ENCODE data around the gene SPINT2. TPM values are rescaled to one million over a fixed set of nuclear protein-coding genes. Genes with fewer than 3 reads are reported as not detected.
A peak's percentile ranks its signal among the peaks of the same experiment; 100 is the strongest.
"Not testable (repeated sequence)": the region's sequence is repeated elsewhere in the genome, so short reads cannot be mapped to it uniquely, and the experiment has no call there.

The SPINT2 gene
- total and polyA plus RNA-seq, 12 donors = 3.4 to 29.2 (median 12.3) TPM

GRCh38 chr19:38223617-38224013 lies 40.8 kb upstream of the SPINT2 start:
- H3K9me3 ChIP-seq = no peaks in the 10 kb centered on the region
- H3K4me3 ChIP-seq = peak overlapping the region in 9 of 10 donors; percentile 29 to 55 (median 50)
- DNase-seq = no peak
- H3K4me1 ChIP-seq = peaks cover 0 to 20% (median 16%) of the 10 kb centered on the region in 9 donors
- ATAC-seq = no peak
- H3K27ac ChIP-seq = no peak overlapping the region
- H3K36me3 ChIP-seq = no peaks in the 10 kb centered on the region
- no peak for TF ChIP-seq CTCF (IDR thresholded peaks at IDR 0.05)
- H3K27me3 ChIP-seq = peaks cover 13 to 86% (median 79%) of the 10 kb centered on the region in 7 donors
- intact Hi-C loops (cut with DNase I) = loop anchor here in 5 of 10 donors (5.0 to 10.0 kb wide), 3 partner anchors 79 to 321 kb away; partner anchors contain the start of genes SIPA1L3 (in 2 of the 5) and WDR87 (in 2 of the 5)
- 10 to 11% methylated on average over 13 of the region's 13 CpGs for WGBS, 2 donors

GRCh38 chr19:38224014-38224862 lies 40.1 kb upstream of the SPINT2 start, which contains the start of gene DPF1:
TSS of gene DPF1 (minus strand) at chr19:38224222. CDS start at chr19:38224142, 80 bp downstream.
- DNase-seq (peak; percentile 35 to 50), ATAC-seq (peak; percentile 48 to 84 (median 74))
- no peak for TF ChIP-seq CTCF (IDR thresholded peaks at IDR 0.05)
- no peaks in the 10 kb centered on the region for H3K9me3 ChIP-seq
- H3K4me1 ChIP-seq = peaks cover 3 to 27% (median 22%) of the 10 kb centered on the region in 9 donors
- peaks cover 13 to 86% (median 81%) of the 10 kb centered on the region in 7 donors for H3K27me3 ChIP-seq
- H3K36me3 ChIP-seq = no peaks in the 10 kb centered on the region
- intact Hi-C loops (cut with DNase I) = loop anchor here in 5 of 10 donors (5.0 to 10.0 kb wide), 3 partner anchors 79 to 322 kb away; partner anchors contain the start of genes SIPA1L3 (in 2 of the 5) and WDR87 (in 2 of the 5)
- H3K4me3 ChIP-seq = peak within 1 kb of the TSS in 9 of 10 donors; percentile 29 to 55 (median 50)
- H3K27ac ChIP-seq = no peak within 1 kb of the TSS
- WGBS, 2 donors = 5% methylated on average over 45 to 61 of the region's 61 CpGs

GRCh38 chr19:38224863-38225218 lies 39.5 kb upstream of the SPINT2 start:
- H3K9me3 ChIP-seq, DNase-seq, H3K4me3 ChIP-seq, H3K36me3 ChIP-seq, H3K27ac ChIP-seq, ATAC-seq: not testable (repeated sequence)
- 90 to 93% methylated on average over 6 of the region's 6 CpGs for WGBS, 2 donors
- intact Hi-C loops (cut with DNase I) = loop anchor here in 6 of 10 donors (5.0 to 10.0 kb wide), 3 partner anchors 80 to 323 kb away; partner anchors contain the start of genes SIPA1L3 (in 2 of the 6) and WDR87 (in 2 of the 6)
- peaks cover 13 to 90% (median 84%) of the 10 kb centered on the region in 7 donors for H3K27me3 ChIP-seq
- peaks cover 3 to 27% (median 23%) of the 10 kb centered on the region in 9 donors for H3K4me1 ChIP-seq

GRCh38 chr19:38227287-38228004 lies 36.9 kb upstream of the SPINT2 start:
- Histone ChIP-seq H3K4me1 (peaks cover 3 to 27% (median 23%) of the 10 kb centered on the region in 9 donors), H3K9me3 (no peaks in the 10 kb centered on the region), H3K27ac (no peak overlapping the region), H3K4me3 (no peak overlapping the region), H3K36me3 (no peaks in the 10 kb centered on the region), H3K27me3 (peaks cover 11 to 94% (median 73%) of the 10 kb centered on the region in 7 donors)
- no peak for TF ChIP-seq CTCF (IDR thresholded peaks at IDR 0.05)
- ATAC-seq = no peak
- no peak for DNase-seq
- 66 to 76% methylated on average over 11 of the region's 11 CpGs for WGBS, 2 donors
- intact Hi-C loops (cut with DNase I) = loop anchor here in 5 of 10 donors (2.0 to 10.0 kb wide), 4 partner anchors 83 to 325 kb away; partner anchors contain the start of genes SIPA1L3 (in 2 of the 5) and WDR87 (in 2 of the 5)
